GM12878 (cell line): ENCODE data around the gene FGD4. TPM values are rescaled to one million over a fixed set of nuclear protein-coding genes. Genes with fewer than 3 reads are reported as not detected.

Experiments
- ATAC-seq: fragments of 200-7000 bp; cut with Tn5 transposase; 3 replicates; pipeline ENCODE4 v1.9.1; 2020; ENCODE audit warnings: mild to moderate bottlenecking, moderate library complexity
- BruUV-seq: library from RNA; stranded (reverse); fragments of 400-500 nt; replicated peaks from 2 replicates; lab custom pipeline; 2021; lab: Mats Ljungman, UMichigan
- CTCF ChIA-PET: fragments of 300-600 bp; sonication (Branson Sonifier 250); formaldehyde crosslinking; extraction: SDS; loops from one replicate; lab custom pipeline; 2021; ENCODE audit warnings: inconsistent platforms; lab: Yijun Ruan, JAX
- POLR2A ChIA-PET: fragments of 350-600 bp; formaldehyde crosslinking; extraction: SDS; loops from one replicate; lab custom pipeline; 2021; ENCODE audit warnings: inconsistent platforms; lab: Charles Lee
- RAD21 ChIA-PET: fragments of 300-600 bp; sonication (Branson Sonifier 250); formaldehyde crosslinking; loops from one replicate; lab custom pipeline; 2023; ENCODE audit warnings: antibody characterized with exemption; ENCODE audit not compliant: unreplicated experiment; lab: Charles Lee
- SMC1A ChIA-PET: fragments of 300-600 bp; sonication (Branson Sonifier 250); formaldehyde crosslinking; loops from one replicate; lab custom pipeline; 2023; ENCODE audit not compliant: unreplicated experiment, uncharacterized antibody; lab: Charles Lee
- DNase-seq: peaks from one replicate; pipeline ENCODE4 v3.0.0-alpha.2; 2011; ENCODE audit warnings: low read depth, low spot score
- FAIRE-seq: peaks from 3 replicates; lab custom pipeline; 2011; peaks lifted over from hg19 to GRCh38; lab: Jason Lieb, UNC
- H2AFZ ChIP-seq: 2 replicates; pipeline ENCODE4 v1.6.0; 2011; ENCODE audit warnings: low read depth, low read length, control low read depth; ENCODE audit not compliant: control insufficient read depth
- H3K27ac ChIP-seq: 2 replicates; pipeline ENCODE4 v1.5.1; 2011; ENCODE audit warnings: control low read depth; ENCODE audit not compliant: control insufficient read depth, insufficient read depth
- H3K27me3 ChIP-seq, 2 experiments: replicated peaks in 1 of 2; 2 replicates each; pipeline versions ENCODE4 v1.6.0 to v1.6.1; 2011; ENCODE audit warnings: low read length in 1 of 2; ENCODE audit not compliant: control insufficient read depth in 2 of 2, insufficient read depth in 2 of 2
- H3K36me3 ChIP-seq, 2 experiments: 2 replicates each; pipeline ENCODE4 v1.5.1; 2011; ENCODE audit warnings: low read length in 1 of 2; ENCODE audit not compliant: control insufficient read depth in 2 of 2, insufficient read depth in 2 of 2
- H3K4me1 ChIP-seq: 2 replicates; pipeline ENCODE4 v1.6.1; 2011; ENCODE audit warnings: mild to moderate bottlenecking, low read length, moderate library complexity, mixed read lengths; ENCODE audit not compliant: control insufficient read depth, insufficient read depth
- H3K4me2 ChIP-seq: 2 replicates; pipeline ENCODE4 v1.6.0; 2011; ENCODE audit warnings: control low read depth; ENCODE audit not compliant: control insufficient read depth, insufficient read depth
- H3K4me3 ChIP-seq: fragments of 200-600 bp; sonication (generic); 2 replicates; pipeline ENCODE4 v1.5.1; 2016
- H3K79me2 ChIP-seq: 2 replicates; pipeline ENCODE4 v1.6.0; 2011; ENCODE audit warnings: low read length; ENCODE audit not compliant: control insufficient read depth, insufficient read depth
- H3K9ac ChIP-seq: 2 replicates; pipeline ENCODE4 v1.8.0; 2011; ENCODE audit warnings: low read length, control low read depth, mixed read lengths; ENCODE audit not compliant: control insufficient read depth, insufficient read depth
- H3K9me3 ChIP-seq: replicated peaks from 3 replicates; pipeline ENCODE4 v1.5.1; 2011; ENCODE audit warnings: mild to moderate bottlenecking, low read length; ENCODE audit not compliant: control insufficient read depth, insufficient read depth
- H4K20me1 ChIP-seq: 2 replicates; pipeline ENCODE4 v1.6.0; 2011; ENCODE audit not compliant: control insufficient read depth, insufficient read depth
- CBFB ChIP-seq: IDR thresholded peaks from 2 replicates; pipeline ENCODE4 v1.6.1; 2016; ENCODE audit warnings: antibody characterized with exemption, low read depth
- CEBPB ChIP-seq, 2 experiments: fragments of 150-350 bp in 1 of 2; IDR thresholded peaks; 2 replicates each; pipeline ENCODE4 v1.6.1; 2012 to 2014; ENCODE audit warnings: low read depth in 2 of 2, low read length in 2 of 2, borderline replicate concordance in 1 of 2, inconsistent platforms in 1 of 2
- CHD2 ChIP-seq: IDR thresholded peaks from 2 replicates; pipeline ENCODE4 v1.6.1; 2011; ENCODE audit warnings: low read depth, low read length, improper control_type of control experiment, borderline replicate concordance
- CHD4 ChIP-seq: fragments of 200-600 bp; sonication (generic); IDR thresholded peaks from 2 replicates; pipeline ENCODE4 v1.6.1; 2016; ENCODE audit warnings: mild to moderate bottlenecking
- HSF1 ChIP-seq: fragments of 150-350 bp; IDR thresholded peaks from 2 replicates; pipeline ENCODE4 v1.6.1; 2014; ENCODE audit warnings: mild to moderate bottlenecking, low read depth, low read length
- RFX5 ChIP-seq: IDR thresholded peaks from 2 replicates; pipeline ENCODE4 v1.6.1; 2011; ENCODE audit warnings: low read depth, low read length, improper control_type of control experiment
- SRF ChIP-seq, 2 experiments: IDR thresholded peaks; 2 replicates each; pipeline ENCODE4 v1.6.1; 2011; ENCODE audit warnings: low read depth in 2 of 2, low read length in 2 of 2, mild to moderate bottlenecking in 1 of 2, moderate library complexity in 1 of 2
- TCF7 ChIP-seq: IDR thresholded peaks from 2 replicates; pipeline ENCODE4 v1.6.1; 2014; ENCODE audit warnings: antibody characterized with exemption, borderline replicate concordance
- WGBS: methylation state at CpG from one replicate; pipeline ENCODE4 v1.1.6; 2016; ENCODE audit warnings: low lambda C conversion rate; ENCODE audit not compliant: insufficient replicate concordance, insufficient coverage; ENCODE audit errors: missing lambda C conversion rate; 5-methylcytosine and 5-hydroxymethylcytosine counted together
- in situ Hi-C: fragments of 300-500 bp; cut with MboI; formaldehyde crosslinking; loops from 9 replicates; pipeline ENCODE4 v1.14.3; 2018; ENCODE audit warnings: mixed read lengths
- intact Hi-C: fragments of 100-400 bp; cut with micrococcal nuclease; formaldehyde crosslinking; loops from one replicate; pipeline ENCODE4 v1.14.2; 2022; ENCODE audit not compliant: unreplicated experiment
- polyA plus RNA-seq, 11 experiments: library from polyadenylated mRNA; depleted of rRNA in 4 of 11; unstranded in 6 of 11; stranded (reverse) in 5 of 11; fragments of >200 nt; fragmentation: Nextera tagmentation in 4 of 11; fragmentation: Illumina TruSeq in 1 of 11; extraction: Ambion mirVana in 4 of 11; extraction: Trizol in 1 of 11; gene quantifications; 1 replicate in 1 of 11; 2 replicates in 10 of 11; pipeline versions ENCODE4 v1.2.1 to v1.2.3, GENCODE V29; 2011 to 2016; ENCODE audit warnings: inconsistent platforms in 2 of 11, missing spikeins in 2 of 11, low read depth in 1 of 11
- total RNA-seq, 4 experiments: library from RNA; depleted of rRNA in 3 of 4; stranded (reverse); fragments of >200 nt in 3 of 4; fragmentation: Illumina TruSeq in 1 of 4; extraction: Trizol in 1 of 4; gene quantifications; 2 replicates each; pipeline versions ENCODE4 v1.2.1 to v1.2.3, GENCODE V29; 2013 to 2021
- TF ChIP-seq, protein P1 (sequence below): IDR thresholded peaks from 2 replicates; pipeline ENCODE4 v1.6.1; 2012; ENCODE audit warnings: low read depth, low read length, improper control_type of control experiment
- TF ChIP-seq, protein P2 (sequence below): IDR thresholded peaks from 2 replicates; pipeline ENCODE4 v1.6.1; 2011; ENCODE audit warnings: borderline replicate concordance, low read depth, mild to moderate bottlenecking, moderate library complexity, mixed read lengths, low read length; ENCODE audit not compliant: insufficient read depth; ENCODE audit errors: extremely low read length
- TF ChIP-seq, protein P3 (sequence below): fragments of 450-650 bp; IDR thresholded peaks from 2 replicates; pipeline ENCODE4 v1.6.1; 2014; ENCODE audit warnings: mild to moderate bottlenecking
- TF ChIP-seq, protein P4 (sequence below): fragments of 450-650 bp; formaldehyde crosslinking; IDR thresholded peaks from 2 replicates; pipeline ENCODE4 v1.5.0; 2022; ENCODE audit warnings: mild to moderate bottlenecking, missing genetic modification characterization

FGD4 gene
- total and polyA plus RNA-seq, 10 of the 15 experiments (the other 5 are each of a cell fraction or from before 2014, with no cell fraction given), result 0.01 to 0.18 (median 0.08) TPM; not detected in 3

GRCh38 chr12:32690927-32691326 lies 291.6 kb downstream of the FGD4 start:
- ChIA-PET SMC1A (interaction anchor here (1.2 to 1.9 kb wide), 2 partner anchors 9 to 19 kb away, joined by 3 to 6 read pairs; no protein-coding TSS in a partner anchor), RAD21 (interaction anchor here (2.4 kb wide), 1 partner anchor 64 kb away, joined by 10 read pairs; the partner anchor contains the start of gene YARS2), CTCF (interaction anchor here (1.2 to 7.0 kb wide), 2 partner anchors 12 to 65 kb away, joined by 3 to 32 read pairs; partner anchors contain the start of gene YARS2), POLR2A (interaction anchor here (0.8 kb wide), 1 partner anchor 24 kb away, joined by 4 read pairs; no protein-coding TSS in a partner anchor)
- H4K20me1 ChIP-seq, result no peaks in the 10 kb centered on the region; the same call in 1 of the 2 replicates
- no peak overlapping the region for H2AFZ ChIP-seq
- BruUV-seq, result no TSS peak
- peaks cover 87% of the 10 kb centered on the region for H3K79me2 ChIP-seq
- H3K4me3 ChIP-seq, result no peak overlapping the region
- H3K4me2 ChIP-seq, result no peak overlapping the region
- no peaks in the 10 kb centered on the region; the same call in 1 of the 2 replicates for H3K4me1 ChIP-seq
- no peaks in the 10 kb centered on the region; a peak in 1 of 4 replicates for H3K36me3 ChIP-seq
- DNase-seq, result no peak
- ATAC-seq, result no peak
- 97% methylated on average over 8 of the region's 8 CpGs for WGBS
- in situ Hi-C loops (loop anchor here (5.0 kb wide), 1 partner anchor 51 kb away; no protein-coding TSS in a partner anchor), intact Hi-C loops (no loop called here)
- peaks cover 2% of the 10 kb centered on the region; the same call in 1 of the 3 replicates for H3K9me3 ChIP-seq
- H3K27ac ChIP-seq, result no peak overlapping the region
- H3K27me3 ChIP-seq, result no peaks in the 10 kb centered on the region
- FAIRE-seq, result no peak
- H3K9ac ChIP-seq, result no peak overlapping the region
- TF ChIP-seq, protein P1, sequence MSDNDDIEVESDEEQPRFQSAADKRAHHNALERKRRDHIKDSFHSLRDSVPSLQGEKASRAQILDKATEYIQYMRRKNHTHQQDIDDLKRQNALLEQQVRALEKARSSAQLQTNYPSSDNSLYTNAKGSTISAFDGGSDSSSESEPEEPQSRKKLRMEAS, result no peak
- TF ChIP-seq CHD2, result no peak
- no peak for TF ChIP-seq CBFB
- TF ChIP-seq, protein P2, sequence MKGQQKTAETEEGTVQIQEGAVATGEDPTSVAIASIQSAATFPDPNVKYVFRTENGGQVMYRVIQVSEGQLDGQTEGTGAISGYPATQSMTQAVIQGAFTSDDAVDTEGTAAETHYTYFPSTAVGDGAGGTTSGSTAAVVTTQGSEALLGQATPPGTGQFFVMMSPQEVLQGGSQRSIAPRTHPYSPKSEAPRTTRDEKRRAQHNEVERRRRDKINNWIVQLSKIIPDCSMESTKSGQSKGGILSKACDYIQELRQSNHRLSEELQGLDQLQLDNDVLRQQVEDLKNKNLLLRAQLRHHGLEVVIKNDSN, result no peak
- TF ChIP-seq, protein P3, sequence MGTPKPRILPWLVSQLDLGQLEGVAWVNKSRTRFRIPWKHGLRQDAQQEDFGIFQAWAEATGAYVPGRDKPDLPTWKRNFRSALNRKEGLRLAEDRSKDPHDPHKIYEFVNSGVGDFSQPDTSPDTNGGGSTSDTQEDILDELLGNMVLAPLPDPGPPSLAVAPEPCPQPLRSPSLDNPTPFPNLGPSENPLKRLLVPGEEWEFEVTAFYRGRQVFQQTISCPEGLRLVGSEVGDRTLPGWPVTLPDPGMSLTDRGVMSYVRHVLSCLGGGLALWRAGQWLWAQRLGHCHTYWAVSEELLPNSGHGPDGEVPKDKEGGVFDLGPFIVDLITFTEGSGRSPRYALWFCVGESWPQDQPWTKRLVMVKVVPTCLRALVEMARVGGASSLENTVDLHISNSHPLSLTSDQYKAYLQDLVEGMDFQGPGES, result no peak
- no peak for TF ChIP-seq RFX5
- TF ChIP-seq TCF7, result no peak
- TF ChIP-seq CHD4, result no peak
- TF ChIP-seq CEBPB (IDR thresholded peaks at IDR 0.05; ENCODE audit: borderline replicate concordance in 1 of 2, low read depth in 2 of 2, low read length in 2 of 2), result no peak
- TF ChIP-seq, protein P4, sequence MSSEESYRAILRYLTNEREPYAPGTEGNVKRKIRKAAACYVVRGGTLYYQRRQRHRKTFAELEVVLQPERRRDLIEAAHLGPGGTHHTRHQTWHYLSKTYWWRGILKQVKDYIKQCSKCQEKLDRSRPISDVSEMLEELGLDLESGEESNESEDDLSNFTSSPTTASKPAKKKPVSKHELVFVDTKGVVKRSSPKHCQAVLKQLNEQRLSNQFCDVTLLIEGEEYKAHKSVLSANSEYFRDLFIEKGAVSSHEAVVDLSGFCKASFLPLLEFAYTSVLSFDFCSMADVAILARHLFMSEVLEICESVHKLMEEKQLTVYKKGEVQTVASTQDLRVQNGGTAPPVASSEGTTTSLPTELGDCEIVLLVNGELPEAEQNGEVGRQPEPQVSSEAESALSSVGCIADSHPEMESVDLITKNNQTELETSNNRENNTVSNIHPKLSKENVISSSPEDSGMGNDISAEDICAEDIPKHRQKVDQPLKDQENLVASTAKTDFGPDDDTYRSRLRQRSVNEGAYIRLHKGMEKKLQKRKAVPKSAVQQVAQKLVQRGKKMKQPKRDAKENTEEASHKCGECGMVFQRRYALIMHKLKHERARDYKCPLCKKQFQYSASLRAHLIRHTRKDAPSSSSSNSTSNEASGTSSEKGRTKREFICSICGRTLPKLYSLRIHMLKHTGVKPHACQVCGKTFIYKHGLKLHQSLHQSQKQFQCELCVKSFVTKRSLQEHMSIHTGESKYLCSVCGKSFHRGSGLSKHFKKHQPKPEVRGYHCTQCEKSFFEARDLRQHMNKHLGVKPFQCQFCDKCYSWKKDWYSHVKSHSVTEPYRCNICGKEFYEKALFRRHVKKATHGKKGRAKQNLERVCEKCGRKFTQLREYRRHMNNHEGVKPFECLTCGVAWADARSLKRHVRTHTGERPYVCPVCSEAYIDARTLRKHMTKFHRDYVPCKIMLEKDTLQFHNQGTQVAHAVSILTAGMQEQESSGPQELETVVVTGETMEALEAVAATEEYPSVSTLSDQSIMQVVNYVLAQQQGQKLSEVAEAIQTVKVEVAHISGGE (CRISPR knock-in tag), result no peak
- no peak for TF ChIP-seq SRF (IDR thresholded peaks at IDR 0.05; ENCODE audit: low read depth in 2 of 2, low read length in 2 of 2)
- no peak for TF ChIP-seq HSF1
